Vagina (tissue), 2 donors: ENCODE data around the gene MOGAT3.

Experiments used
- CTCF ChIP-seq, 3 experiments: fragments of 450-650 bp in 2 of 3; fragments of 200-600 bp in 1 of 3; sonication (generic) in 1 of 3; IDR thresholded peaks; one replicate each; pipeline ENCODE4 v1.5.1; 2017 to 2019; ENCODE audit warnings: antibody characterized with exemption in 3 of 3, mild to moderate bottlenecking in 2 of 3, moderate library complexity in 2 of 3
- POLR2A ChIP-seq, 2 donors: fragments of 450-650 bp; IDR thresholded peaks; one replicate each; pipeline ENCODE4 v1.6.1; 2017; ENCODE audit warnings: antibody characterized with exemption in 2 of 2, mild to moderate bottlenecking in 2 of 2, moderate library complexity in 2 of 2
- POLR2AphosphoS5 ChIP-seq, 2 donors: sonication (generic); formaldehyde crosslinking; IDR thresholded peaks; one replicate each; pipeline ENCODE4 v1.9.0; 2017; ENCODE audit warnings: antibody characterized with exemption in 2 of 2, mild to moderate bottlenecking in 2 of 2, low read depth in 1 of 2; ENCODE audit not compliant: insufficient read depth in 1 of 2

- TF ChIP-seq CTCF (IDR thresholded peaks at IDR 0.05) (no peak), POLR2AphosphoS5 (IDR thresholded peaks at IDR 0.05; ENCODE audit: insufficient read depth in 1 of 2, low read depth in 1 of 2) (no peak), POLR2A (IDR thresholded peaks at IDR 0.05) (no peak)
Measured at GRCh38 chr7:101245147-101245668, 44.4 kb upstream of the MOGAT3 start.
